NK-92 (cell line): ENCODE measurements around the gene RASD2.
"Not testable (repeated sequence)": the region's sequence is repeated elsewhere in the genome, so short reads cannot be mapped to it uniquely, and the experiment has no call there.

Experiments
- DNase-seq: peaks from one replicate; lab custom pipeline; 2025; ENCODE audit not compliant: unreplicated experiment; lab: John Stamatoyannopoulos, UW

RASD2 gene

DNA sequence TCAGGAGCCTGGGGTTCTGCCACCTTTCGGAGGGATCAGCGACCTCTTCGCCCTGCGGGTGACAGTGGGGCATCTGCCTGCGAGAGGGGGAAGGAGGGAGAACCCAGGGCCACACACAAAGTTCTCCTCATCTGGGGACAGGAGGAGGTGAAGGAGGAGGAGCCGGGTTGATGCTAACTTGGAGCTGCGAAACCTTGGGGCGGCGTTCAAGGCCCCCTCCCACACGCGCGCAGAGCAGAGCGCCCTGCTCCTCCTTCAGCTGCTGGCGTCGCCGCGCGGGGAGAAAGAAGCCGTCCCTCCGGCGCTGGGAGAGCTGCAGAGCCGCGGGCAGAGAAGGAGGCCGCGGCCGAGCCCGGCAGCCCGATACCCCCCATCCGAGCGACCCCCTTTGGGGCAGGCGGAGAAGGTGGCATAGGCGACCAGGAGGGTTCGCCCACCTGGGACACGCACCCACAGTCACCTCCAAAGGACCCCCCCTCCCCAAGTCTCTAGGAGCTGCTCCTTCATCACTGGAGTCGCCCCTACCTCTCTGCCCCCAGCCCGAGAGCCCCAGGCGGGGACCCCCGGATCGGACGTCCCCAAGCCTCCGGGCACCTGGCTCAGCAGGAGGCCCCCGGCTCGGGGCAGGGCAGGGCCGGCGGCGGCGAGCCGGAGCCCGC, at the start of gene RASD2:
Gene RASD2, plus strand, starts transcription at position 237 of the 659 bp plus-strand sequence. CDS start 5,979 bp downstream, outside the sequence.
- no peak for DNase-seq

DNA sequence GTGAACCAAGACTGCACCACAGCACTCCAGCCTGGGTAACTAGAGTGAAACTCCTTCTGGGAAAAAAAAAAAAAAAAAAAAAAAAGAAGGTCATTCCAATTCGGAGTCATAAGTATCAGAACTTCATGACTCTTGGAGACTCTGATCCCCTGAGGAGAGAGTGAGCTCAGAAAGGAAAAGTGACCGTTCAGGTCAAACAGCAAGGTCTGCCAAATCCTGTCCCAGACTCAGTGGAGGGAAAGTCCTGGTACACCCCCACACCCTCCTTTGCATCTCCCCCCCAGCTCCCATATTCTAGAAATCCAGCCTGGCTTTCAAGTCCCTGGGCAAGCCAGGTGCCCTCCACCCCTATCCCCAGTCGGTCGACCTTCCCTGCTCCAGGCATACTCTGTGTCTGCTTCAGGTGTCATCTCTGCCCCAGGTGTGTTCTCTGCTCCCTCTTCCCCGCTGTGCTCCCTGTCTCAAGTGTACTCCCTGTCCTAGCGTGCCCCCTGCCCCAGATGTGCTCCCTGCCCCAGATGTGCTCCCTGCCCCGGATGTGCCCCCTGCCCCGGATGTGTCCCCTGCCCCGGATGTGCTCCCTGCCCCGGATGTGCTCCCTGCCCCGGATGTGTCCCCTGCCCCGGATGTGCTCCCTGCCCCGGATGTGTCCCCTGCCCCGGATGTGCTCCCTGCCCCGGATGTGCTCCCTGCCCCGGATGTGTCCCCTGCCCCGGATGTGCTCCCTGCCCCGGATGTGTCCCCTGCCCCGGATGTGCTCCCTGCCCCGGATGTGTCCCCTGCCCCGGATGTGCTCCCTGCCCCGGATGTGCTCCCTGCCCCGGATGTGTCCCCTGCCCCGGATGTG, 49.3 kb upstream of the RASD2 start:
- DNase-seq: not testable (repeated sequence)

DNA sequence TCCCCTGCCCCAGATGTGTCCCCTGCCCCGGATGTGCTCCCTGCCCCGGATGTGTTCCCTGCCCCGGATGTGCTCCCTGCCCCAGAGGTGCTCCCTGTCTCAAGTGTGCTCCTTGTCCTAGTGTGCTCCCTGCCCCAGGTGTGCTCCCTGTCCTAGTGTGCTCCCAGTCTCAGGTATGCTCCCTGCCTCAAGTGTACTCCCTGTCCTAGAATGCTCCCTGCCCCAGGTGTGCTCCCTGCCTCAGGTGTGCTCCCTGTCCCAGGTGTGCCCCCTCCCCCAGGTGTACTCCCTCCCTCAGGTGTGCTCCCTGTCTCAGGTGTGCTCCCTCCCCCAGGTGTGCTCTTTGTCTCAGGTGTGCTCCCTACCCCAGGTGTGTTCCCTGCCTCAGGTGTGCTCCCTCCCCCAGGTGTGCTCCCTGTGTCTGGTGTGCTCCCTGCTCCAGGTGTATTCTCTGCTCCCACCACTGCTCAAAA, 48.7 kb upstream of the RASD2 start:
- no peak for DNase-seq

DNA sequence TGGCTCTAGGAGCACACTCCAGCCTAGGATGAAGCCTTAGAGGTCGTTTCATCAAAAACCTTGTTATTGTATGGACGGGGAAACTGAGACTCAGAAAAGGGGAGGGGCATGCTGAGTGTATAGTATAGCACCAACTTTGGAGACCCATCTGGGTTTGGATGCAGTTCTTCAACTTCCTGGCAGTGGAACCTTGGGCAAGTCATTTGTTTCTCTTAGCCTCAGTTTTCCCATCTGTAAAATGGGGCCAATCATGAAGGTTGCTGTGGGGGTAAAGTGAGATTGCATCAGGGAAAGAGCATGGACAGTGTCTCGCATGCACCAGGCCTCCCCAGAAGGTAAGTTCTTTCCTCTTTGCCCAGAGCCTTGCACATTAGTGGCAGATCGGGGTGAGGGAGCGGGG, 47.6 kb upstream of the RASD2 start:
- no peak for DNase-seq

DNA sequence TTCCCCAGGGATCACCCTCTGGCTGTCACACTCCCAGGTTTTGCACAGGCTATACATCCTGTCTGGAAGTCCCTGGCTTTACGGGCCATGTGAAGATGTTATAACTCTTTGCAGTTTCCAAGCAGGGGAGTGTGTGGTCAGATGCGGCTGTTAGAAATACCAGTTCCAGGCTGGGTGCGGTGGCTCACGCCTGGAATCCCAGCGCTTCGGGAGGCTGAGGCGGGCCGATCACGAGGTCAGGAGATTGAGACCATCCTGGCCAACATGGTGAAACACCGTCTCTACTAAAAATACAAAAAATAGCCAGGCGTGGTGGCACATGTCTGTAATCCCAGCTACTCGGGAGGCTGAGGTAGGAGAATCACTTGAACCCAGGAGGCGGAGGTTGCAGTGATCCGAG, 44.9 kb upstream of the RASD2 start:
- not testable (repeated sequence) for DNase-seq

DNA sequence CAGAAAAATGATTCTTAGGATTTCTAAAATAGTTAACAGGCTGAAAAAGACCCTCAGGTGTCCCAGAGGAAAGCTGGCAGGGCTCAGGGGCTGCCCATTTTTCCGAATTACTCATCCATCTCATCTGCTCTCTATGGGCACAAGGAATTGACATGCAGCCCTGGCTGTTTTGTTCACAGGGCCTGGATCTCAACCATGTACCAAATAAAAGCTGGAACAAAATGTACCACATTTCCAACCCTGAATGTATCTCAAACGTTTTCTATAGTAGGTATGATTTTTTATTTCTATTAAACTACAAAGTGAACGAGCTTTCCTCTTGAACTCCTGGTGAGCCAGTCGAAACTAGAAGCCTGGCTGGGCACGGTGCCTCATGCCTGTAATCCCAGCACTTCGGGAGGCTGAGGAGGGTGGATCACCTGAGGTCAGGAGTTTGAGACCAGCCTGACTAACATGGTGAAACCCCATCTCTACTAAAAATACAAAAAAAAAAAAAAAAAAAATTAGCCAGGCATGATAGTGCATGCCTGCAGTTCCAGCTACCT, 43.8 kb upstream of the RASD2 start:
- DNase-seq: no peak

DNA sequence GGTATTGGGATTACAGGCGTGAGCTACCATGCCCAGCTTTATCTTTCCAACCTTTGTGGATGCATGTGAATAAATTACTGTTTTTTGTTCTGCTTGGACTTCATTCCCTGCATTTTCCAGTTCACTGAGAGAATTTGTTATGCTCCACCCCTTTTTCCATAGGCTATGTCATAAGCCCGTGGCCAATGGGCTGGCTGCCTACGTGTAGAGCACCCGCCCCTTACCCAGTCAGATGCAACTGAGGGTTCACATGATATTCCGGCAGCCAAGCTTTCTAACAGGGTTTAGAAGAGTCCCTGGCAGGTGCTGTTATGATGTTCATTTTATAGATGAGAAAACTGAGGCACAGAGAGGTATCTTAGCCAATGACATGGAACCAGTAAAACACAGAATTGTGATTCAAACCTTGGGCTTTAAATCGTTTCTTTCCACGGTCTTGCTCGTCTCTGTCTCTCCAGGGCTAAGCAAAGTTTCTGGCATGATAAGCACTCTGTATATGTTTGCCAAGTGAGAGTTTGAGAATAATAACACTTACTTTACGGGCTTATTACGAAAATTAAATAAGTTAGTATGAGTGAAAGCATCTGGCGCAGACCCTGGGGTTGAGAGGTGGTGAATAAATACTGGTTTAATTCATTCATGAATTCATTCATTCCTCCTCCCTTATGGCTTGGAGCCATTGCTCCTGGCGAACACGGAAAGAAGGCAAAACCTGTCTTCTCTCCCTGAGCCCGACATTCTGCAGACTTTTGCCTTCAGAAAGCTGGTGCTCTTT, 42.4 kb upstream of the RASD2 start:
- no peak for DNase-seq

- no peak for DNase-seq
Observed at GRCh38 chr22:35502836-35503235, 37.8 kb upstream of the RASD2 start.

DNA sequence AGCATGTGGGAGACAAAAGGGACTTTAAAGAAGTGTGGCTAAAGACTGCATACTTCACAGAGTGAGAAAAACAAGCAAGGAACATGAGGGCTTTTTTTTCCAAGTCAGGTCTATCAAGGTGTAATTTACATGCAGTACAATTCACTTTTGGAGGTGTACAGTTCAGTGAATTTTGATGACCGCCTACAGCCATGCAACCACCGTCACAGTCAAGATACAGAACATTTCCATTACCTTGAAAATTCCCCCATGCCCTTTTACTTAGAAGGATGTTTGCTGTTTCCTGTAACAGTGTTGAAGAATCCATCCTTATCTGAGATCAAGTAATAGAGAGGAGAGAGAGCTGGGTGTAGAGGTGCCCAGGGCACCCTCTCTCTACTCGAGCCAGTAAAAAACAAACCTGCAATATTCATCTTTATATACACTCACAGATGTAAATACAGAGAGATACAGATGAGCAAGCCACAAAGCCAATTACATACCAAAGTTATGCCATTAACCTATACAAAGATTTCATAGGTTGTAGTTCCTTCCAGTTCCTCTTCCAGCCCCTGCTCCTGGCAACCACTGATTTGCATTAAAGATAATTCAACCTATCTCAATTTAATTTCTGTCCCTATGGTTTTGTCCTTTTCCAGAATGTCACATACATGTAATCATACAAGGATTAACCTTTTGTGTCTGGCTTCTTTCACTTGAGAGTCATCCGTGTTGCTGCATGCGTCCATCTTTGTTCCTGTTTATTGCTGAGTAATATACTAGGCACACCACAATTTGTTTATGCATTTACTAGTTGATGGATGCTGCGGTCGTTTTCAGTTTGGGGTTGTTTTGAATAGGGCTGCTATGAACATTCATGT, 35.0 kb upstream of the RASD2 start:
- no peak for DNase-seq

GRCh38 chr22:35506259-35506570, 34.4 kb upstream of the RASD2 start:
- no peak for DNase-seq

DNA sequence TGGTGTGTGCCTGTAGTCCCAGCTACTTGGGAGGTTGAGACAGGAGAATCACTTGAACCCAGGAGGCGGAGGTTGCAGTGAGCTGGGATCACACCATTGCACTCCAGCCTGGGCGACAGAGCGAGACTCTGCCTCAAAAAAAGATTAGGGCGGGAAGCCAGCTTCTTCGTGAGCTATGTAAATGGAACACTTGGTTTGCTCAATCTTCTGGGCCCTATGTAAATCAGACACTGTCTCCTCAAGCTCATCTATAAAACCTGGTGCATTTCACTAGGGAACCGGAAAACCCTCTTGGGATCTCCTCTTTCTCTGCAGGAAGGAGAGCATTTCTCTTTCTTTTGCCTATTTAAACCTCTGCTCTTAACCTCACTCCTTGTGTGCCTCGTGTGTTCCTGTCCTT, 32.8 kb upstream of the RASD2 start:
- not testable (repeated sequence) for DNase-seq

DNA sequence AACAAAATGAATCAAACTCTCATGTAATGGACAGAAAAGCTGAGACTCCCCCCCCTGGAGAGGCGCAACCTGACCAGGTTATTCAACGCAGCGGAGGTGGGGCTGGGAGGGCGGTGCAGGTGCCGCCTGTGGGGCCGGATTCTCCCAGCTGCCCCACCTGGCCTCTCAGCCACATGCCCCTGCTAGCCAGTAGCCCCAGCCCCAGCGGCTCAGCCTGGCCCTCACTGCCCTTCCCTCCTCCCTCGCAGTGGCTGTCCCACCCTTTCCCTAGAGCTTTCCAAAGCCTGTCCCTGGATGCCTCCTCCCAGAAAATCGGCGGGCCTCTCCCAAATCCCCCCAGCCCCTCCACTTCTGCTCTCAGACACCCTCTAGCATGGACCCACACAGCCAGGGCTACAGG, 31.2 kb upstream of the RASD2 start:
- no peak for DNase-seq

GRCh38 chr22:35509960-35510359, 30.7 kb upstream of the RASD2 start:
- no peak for DNase-seq

GRCh38 chr22:35510481-35510934, 30.1 kb upstream of the RASD2 start:
- no peak for DNase-seq

DNA sequence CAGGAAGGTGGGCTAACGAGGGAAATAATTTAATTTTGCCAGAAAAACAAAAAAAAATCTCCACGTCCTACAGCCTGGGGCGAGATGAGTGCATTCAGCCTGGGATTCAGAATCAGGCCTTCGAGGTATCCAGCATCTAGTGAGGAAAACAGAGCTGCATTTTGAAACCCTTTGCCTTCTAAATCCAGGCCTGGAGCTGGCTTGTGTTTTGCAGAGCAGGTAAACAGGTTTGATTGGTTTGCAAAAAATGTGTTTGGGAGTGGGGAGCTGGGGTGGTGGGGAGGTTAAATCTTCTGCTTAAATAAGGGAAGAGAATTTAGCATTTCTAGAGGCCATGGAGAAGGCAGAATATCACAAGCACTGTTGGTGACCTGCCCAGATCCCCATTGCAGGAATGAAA, 29.7 kb upstream of the RASD2 start:
- no peak for DNase-seq

DNA sequence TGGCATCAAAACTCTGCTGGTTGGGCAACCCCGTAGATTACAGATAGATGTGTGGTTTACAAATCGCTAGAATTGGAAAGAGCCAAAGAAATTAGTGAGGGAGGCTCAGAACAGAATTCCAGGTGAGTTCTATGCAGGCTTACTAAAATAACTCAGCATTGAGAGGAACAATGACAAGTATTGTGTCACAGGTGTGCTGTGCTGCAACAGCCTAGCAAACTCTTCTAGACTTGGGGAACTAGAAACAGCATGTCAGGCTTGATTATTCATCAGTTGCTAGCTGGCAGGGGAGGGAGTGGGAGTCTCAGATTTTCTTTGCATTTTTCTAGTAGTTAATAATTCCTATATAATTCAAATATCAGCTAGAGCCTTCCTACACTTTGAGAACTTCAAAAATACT, 26.3 kb upstream of the RASD2 start:
- no peak for DNase-seq

DNA sequence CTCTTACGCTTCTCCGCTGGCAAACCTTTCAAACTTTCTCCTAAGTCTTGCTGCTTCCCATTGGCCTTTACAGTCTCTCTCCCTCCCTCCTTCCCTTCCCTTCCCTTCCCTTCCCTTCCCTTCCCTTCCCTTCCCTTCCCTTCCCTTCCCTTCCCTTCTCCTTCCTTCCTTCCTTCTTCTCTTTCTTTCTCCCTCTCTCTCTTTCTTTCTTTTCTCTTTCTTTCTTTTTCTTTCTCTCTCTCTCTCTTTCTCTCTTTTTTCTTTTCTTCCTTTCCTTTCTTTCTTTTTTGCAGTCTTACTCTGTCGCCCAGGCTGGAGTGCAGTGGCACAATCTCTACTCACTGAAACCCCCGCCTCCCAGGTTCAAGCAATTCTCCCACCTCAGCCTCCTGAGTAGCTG, 24.7 kb upstream of the RASD2 start:
- DNase-seq: not testable (repeated sequence)

GRCh38 chr22:35516723-35517122, 23.9 kb upstream of the RASD2 start:
- DNase-seq: no peak

- no peak for DNase-seq
Observed at GRCh38 chr22:35517207-35517606, 23.4 kb upstream of the RASD2 start.

DNA sequence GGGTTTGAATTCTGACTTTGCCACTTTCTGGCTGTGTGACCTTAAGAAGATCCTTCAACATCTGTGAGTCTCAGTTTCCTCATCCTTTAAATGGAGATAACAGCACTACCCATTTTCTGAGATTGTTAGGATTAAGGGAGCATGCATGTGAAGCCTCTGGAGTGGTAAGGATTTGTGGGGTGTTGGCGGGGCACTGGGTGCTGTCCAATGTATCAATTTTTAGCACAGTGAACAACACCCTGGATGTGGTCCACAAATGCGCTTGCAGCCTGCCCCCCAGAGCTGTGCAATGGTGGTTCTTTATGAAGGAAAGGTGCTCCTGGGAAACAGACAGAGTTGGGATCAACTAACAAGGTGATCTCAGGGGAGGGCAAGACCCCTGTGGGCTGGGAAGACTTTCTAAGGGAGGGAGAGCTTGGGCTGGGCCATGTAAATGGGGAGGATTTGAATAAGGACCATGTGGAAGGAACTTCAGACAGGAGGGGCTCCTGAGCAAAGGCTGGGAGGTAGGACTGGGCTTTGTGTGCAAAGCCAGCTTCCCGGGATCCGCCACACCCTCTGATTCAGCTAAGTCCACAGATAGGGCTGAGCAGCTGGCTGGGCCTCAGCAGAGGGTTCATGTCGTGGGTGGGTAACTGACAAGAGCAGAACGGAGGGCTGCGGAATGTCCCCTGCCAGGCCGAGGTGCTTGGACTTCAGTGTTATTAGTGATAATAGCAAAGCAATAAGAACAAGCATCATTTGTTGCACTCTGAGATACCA, 22.7 kb upstream of the RASD2 start:
- no peak for DNase-seq
